KOPT-K1 (cell line): ENCODE measurements around the gene NOL4L.
A peak's percentile ranks its signal among the peaks of the same experiment; 100 is the strongest.

ENCODE experiments used
- H3K27ac ChIP-seq: fragments of 200-600 bp; sonication (generic); 2 replicates; pipeline ENCODE4 v1.5.1; 2016; ENCODE audit warnings: antibody characterized with exemption, mild to moderate bottlenecking, low read depth, low read length; ENCODE audit not compliant: poor library complexity, severe bottlenecking
- H3K36me3 ChIP-seq: fragments of 200-600 bp; sonication (generic); 2 replicates; pipeline ENCODE4 v1.5.1; 2017; ENCODE audit warnings: antibody characterized with exemption, mild to moderate bottlenecking, low read length, moderate library complexity; ENCODE audit not compliant: insufficient read depth
- H3K9me3 ChIP-seq: fragments of 200-600 bp; sonication (generic); 2 replicates; pipeline ENCODE4 v1.5.1; 2017; ENCODE audit warnings: antibody characterized with exemption, low read length, mild to moderate bottlenecking; ENCODE audit not compliant: insufficient read depth, poor library complexity, severe bottlenecking

The NOL4L gene, protein sequence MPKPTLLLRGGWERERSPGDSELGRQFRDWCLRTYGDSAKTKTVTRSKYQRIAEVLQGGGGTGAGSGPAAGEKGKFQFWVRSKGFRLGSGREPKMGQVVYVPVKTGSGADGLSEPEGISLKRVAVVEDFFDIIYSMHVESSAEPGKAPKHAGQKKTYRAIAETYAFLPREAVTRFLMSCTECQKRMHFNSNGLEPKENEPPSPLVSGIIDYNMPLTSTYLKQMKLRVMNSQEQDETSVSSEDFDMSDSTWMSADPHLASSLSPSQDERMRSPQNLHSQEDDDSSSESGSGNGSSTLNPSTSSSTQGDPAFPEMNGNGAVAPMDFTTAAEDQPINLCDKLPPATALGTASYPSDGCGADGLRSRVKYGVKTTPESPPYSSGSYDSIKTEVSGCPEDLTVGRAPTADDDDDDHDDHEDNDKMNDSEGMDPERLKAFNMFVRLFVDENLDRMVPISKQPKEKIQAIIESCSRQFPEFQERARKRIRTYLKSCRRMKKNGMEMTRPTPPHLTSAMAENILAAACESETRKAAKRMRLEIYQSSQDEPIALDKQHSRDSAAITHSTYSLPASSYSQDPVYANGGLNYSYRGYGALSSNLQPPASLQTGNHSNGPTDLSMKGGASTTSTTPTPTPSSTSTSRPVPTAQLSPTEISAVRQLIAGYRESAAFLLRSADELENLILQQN

DNA sequence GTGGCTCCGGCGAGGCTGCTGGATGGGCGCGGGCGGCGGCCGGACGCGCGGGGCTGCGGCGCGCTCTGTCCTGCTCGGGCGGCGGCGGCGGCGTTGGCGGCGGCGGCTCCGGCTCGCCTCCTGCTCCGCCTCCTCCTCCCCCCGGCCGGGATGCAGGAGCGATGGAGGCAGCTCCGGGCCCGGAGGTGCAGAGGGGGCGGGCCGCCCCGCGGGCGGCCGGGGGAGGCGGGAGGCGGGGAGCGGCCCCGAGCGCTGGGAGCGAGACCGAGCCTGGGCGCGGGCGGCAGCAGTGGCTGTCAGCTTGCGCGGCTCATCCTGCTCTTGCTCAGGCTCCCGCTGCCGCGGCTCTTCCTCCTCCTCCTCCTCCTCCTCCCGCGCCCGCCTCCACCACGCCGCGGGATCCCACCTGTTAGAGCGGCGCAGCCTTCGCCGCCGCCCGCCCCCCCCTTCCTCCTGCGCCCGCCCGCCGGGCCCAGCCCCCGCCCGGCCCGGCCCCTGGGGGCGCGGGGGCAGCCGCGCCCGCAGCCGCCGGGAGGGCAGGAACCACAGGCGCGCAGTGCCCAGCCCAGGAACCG is at the start of gene NOL4L:
TSS of gene NOL4L (minus strand) at position 323 of the 575 bp plus-strand sequence. CDS start 443 bp downstream, outside the sequence.
- Histone ChIP-seq H3K36me3 (no peaks in the 10 kb centered on the region), H3K27ac (peak within 1 kb of the TSS; percentile 56), H3K9me3 (no peaks in the 10 kb centered on the region)

DNA sequence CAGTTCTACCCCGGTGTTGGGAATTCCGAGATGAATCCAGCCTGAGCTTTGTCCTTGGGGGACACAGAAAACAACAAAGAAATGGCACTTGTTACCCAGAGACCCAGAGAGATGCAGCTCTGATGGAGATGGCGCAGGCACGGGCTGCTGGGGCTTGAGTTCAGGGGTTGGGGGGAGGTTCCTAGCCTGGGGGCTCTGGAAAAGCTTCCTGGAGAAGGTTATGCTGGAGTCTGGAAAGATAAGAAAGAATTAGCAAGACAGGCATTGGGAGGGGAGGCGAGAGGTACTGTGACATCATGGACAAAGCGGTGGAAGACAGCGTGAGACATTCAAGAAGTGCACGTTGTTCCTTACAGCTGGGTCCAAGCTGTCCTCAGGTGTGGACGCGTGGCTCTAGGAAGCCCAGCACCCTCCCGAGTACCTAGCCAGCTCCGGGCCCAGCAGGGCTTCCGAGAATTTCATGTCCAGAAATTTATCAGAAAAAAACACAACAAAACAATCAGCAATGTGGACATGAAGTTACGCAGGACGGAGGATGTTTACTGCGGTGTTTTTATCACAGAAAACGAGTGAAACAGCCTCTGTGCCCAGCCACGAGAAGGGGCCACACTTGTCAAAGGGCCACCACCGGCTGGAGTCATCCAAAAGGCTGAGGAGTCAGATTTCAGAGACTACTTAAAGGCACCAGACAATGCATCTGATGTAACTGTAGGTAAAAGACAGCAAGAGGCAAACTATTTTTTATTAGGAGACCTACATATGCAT is 49.1 kb upstream of the NOL4L start:
- Histone ChIP-seq H3K9me3 (no peaks in the 10 kb centered on the region), H3K36me3 (no peaks in the 10 kb centered on the region), H3K27ac (no peak overlapping the region)

DNA sequence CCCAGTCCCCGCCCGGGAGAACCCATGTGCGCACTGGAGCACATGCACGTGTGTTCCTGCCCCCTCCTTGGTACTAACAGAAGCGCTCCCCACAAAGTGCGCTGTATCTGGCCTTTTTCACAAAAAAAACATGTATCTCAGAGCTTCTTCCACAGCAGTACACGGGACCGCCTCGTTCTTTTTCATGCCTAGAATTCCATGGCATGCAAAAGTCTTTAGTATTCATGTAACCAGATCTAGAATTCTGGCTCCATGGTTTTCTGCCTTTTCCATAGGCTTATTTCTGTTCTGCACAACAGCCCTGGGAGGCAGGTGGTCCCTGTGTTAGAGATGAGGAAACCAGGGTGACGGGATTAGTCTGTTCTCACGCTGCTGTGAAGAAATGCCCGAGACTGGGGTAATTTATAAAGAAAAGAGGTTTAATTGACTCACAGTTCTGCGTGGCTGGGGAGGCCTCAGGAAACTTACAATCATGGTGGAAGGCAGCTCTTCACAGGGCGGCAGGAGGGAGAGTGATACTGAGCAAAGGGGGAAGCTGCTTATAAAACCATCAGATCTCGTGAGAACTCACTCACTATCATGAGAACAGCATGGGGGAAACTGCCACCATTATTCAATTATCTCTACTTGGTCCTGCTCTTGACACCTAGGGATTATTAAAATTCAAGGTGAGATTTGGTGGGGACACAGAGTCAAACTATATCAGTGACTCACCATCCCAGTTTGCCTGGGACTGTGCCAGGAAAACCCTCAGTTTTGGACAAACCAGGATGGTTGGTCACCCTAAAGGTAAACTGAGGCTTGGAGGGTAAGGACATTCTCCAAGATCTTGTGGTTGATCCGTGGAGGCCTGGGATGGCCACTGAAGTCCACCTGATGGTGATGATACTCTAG is 47.6 kb upstream of the NOL4L start:
- Histone ChIP-seq H3K9me3 (no peaks in the 10 kb centered on the region), H3K36me3 (no peaks in the 10 kb centered on the region), H3K27ac (no peak overlapping the region)

- Histone ChIP-seq H3K36me3 (no peaks in the 10 kb centered on the region), H3K27ac (no peak overlapping the region), H3K9me3 (no peaks in the 10 kb centered on the region)
Measured at GRCh38 chr20:32631933-32632460, 46.9 kb upstream of the NOL4L start.

- Histone ChIP-seq H3K9me3 (no peaks in the 10 kb centered on the region), H3K36me3 (no peaks in the 10 kb centered on the region), H3K27ac (no peak overlapping the region)
Measured at GRCh38 chr20:32629813-32630212, 44.7 kb upstream of the NOL4L start.

DNA sequence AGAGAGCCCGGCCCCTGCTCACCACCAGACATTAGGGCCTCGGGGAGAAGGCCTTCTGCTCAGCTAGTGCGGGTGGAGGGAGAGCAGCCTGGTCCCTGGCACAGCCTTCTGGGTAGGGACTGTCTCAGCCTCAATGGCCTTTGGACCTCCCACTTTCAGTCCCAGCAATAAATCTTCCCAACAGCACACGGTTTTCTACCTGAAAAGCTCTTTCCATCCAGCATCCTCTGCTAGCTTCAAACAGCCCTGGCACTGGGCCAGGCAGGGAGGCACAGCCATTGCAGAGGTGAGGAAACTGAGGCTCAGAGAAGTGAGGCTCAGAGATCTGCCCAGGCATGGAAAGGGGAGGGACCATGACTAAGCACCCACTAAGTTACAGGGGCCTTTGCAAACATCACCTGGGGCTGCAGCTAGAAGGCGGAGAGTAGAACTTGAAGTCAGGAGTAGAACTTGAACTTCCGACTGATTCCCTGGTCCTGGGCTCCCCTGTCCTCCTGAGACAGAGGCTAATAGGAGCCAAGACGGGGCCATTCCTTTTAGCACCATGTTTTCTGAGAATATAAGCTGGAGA is 43.9 kb upstream of the NOL4L start:
- Histone ChIP-seq H3K9me3 (no peaks in the 10 kb centered on the region), H3K36me3 (no peaks in the 10 kb centered on the region), H3K27ac (no peak overlapping the region)

GRCh38 chr20:32626859-32627636 is 41.9 kb upstream of the NOL4L start:
- H3K36me3 ChIP-seq = no peaks in the 10 kb centered on the region
- peak overlapping the region; percentile 46 for H3K27ac ChIP-seq
- no peaks in the 10 kb centered on the region for H3K9me3 ChIP-seq

GRCh38 chr20:32626407-32626806 is 41.3 kb upstream of the NOL4L start:
- H3K9me3 ChIP-seq = no peaks in the 10 kb centered on the region
- no peaks in the 10 kb centered on the region for H3K36me3 ChIP-seq
- H3K27ac ChIP-seq = peak overlapping the region; percentile 46

- Histone ChIP-seq H3K27ac (no peak overlapping the region), H3K36me3 (no peaks in the 10 kb centered on the region), H3K9me3 (no peaks in the 10 kb centered on the region)
Measured at GRCh38 chr20:32625996-32626395, 40.9 kb upstream of the NOL4L start.

GRCh38 chr20:32624687-32625345 is 39.7 kb upstream of the NOL4L start:
- Histone ChIP-seq H3K36me3 (no peaks in the 10 kb centered on the region), H3K27ac (no peak overlapping the region), H3K9me3 (no peaks in the 10 kb centered on the region)

DNA sequence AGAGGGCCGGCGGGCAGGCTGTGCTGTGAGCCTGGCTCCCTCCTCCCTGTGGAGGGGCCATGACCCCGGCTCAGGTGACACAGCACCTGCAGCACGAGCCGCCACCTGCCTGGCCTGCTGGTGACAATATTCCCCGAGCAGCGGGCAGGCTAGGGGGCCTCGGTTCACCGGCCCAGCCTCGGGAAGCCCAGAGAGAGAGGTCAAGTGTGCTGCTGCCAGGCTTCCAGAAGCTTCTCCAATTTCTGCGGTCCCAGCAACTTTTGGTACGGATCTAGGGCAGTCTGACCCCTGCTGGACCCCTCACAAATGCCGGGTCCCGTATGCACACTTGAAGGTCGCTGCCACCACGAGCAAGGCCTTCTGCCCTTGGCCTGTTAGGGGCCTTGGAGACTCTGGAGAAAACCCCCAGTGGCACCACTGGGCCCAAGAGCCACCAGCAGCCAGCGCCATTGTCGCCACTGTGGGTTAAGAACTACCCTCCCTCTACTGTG is 38.6 kb upstream of the NOL4L start:
- no peak overlapping the region for H3K27ac ChIP-seq
- no peaks in the 10 kb centered on the region for H3K36me3 ChIP-seq
- no peaks in the 10 kb centered on the region for H3K9me3 ChIP-seq

DNA sequence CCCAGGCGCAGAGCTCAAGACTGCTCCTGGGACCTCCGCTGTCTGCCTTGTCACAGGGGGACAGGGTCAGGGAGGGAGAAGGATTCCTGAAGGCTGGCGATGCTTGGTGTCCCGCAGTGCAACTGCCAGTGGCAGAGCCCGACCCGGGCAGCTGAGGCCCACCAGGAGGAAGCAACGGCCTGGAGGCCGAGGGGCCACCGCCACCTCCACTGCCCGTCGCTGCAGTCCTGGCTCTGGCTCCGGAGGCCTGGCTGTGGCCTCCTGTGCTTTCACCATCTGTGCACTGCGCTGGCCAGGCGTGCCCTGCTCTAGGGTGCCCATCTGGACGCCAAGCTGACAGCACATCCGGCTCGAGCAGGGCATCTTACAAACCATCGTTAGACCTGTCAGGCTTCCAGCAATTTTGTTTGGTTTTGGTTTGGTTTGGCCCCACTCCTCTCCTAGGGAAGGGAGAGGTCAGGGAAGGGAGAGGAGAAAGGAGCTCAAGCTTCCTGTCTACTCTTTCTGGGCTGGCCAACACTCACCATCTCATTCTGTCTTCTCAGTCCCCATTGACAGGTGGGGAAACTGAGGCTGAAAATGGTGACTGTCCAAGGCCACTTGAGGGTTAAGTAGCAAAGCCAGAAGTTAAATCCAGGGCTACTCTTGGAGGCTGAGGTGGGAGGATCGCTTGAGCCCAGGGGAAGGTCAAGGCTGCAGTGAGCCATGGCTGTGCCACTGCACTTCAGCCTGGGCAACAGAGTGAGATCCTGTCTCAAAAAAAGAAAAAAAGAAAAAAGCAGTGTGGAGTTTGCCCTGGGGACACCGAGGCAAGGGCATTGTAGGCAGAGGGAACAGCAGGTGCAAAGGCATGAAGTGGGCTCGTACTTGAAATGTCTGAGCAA is 37.7 kb upstream of the NOL4L start:
- H3K36me3 ChIP-seq = no peaks in the 10 kb centered on the region
- no peaks in the 10 kb centered on the region for H3K9me3 ChIP-seq
- no peak overlapping the region for H3K27ac ChIP-seq
